HT1080 (cell line): ENCODE results near the gene SEPHS1. TPM values are rescaled to one million over a fixed set of nuclear protein-coding genes. Genes with fewer than 3 reads are reported as not detected.
"Not testable (repeated sequence)": the region's sequence is repeated elsewhere in the genome, so short reads cannot be mapped to it uniquely, and the experiment has no call there.

Experiments used
- DNase-seq: peaks from one replicate; pipeline ENCODE4 v3.0.0-alpha.2; 2015; ENCODE audit warnings: low read depth
- total RNA-seq: library from RNA; depleted of rRNA; stranded (reverse); fragments of >200 nt; shearing (Covaris generic); gene quantifications from 2 replicates; pipeline ENCODE4 v1.2.3, GENCODE V29; 2014

Gene SEPHS1
- total RNA-seq, 1 experiment from 2014 or later: 68.3 TPM

DNA sequence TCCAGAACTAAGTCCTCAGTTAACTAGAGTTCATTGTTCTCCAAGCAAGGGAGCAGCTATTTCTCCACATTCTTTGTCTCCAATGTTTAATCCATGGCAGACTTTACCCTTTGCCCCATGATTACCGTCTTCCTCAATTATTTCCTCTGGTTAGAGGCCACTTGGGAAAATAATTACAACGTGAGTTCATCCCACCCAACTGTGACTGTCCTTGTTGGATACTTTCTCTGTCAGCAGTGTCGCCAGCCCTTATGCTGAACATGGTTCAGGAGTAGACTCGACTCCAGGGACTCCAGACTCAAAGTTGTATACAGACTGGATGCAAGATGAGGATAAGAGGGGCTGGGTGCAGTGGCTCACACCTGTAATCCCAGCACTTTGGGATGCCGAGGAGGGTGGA lies 17.1 kb upstream of the SEPHS1 start:
- DNase-seq: no peak

DNA sequence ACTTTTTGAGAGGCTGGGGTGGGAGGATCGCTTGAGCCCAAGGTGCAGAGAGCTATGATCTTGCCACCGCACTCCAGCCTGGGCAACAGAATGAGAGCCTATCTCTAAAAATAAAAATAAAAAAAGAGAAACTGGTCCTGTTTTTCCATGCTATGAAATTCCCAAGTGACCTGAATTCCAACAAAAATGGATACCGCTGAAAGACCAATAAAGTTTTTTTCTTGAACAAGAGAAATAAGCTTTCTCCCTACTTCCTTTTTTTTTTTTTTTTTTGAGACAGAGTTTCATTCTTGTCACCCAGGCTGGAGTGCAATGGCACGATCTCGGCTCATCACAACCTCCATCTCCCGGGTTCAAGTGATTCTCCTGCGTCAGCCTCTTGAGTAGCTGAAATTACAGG lies 12.5 kb upstream of the SEPHS1 start:
- DNase-seq: no peak

DNA sequence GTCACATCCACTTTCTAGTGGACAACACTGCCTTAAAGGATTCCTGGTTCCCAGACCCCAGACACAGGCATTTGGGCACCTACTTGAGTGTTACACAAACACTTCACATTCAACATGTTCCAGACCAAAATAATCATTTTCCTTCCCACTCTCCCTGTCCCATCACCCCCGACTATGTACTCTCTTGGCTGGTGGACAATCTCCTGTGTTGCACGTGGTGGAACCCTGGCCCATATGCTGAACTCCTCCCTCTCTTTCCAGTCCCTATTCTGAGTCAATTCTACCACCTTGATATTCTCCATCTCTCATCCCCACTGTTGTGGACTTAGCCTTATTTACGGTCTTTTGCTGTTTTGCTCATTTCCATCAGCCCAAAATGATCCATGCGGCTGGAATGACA lies 8.3 kb upstream of the SEPHS1 start:
- no peak for DNase-seq

DNA sequence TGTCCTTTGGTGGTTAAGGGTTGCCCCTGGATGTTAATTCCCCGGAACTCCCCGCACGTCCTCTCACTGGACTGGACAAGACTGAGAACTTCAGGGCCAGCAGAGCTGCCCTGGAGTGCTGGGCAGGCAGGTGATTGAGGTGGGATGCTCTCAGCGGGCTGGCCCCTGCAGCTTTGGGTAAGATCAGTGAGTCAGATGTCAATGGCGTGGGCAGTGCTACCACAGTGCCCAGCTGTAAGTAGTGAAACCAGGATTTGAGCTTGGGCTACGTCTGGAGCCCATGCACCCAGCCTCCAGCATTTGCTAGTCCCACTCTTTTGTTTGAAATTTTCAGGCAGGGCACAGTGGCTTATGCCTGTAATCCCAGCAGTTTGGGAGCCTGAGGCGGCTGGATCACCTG lies 6.7 kb upstream of the SEPHS1 start:
- DNase-seq: no peak

DNA sequence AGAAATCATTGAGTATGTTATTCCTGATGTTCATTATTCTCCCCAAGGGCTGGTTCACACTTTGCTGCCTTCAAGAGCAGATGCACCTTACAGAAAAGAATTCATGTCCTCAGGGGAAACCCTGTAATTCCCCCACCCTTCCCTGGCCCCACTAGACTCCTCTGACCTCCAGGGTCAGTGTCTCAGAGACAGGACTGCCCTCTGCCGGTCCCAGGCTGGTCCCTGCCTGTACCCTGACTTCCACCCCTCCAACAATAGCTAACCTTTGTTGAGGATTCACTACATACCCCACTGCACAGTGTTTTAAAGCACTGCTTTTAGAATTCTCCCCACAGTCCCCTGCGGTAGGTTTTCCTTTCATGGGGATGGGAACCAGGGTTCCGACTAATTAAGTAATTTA lies 4.4 kb upstream of the SEPHS1 start:
- no peak for DNase-seq

DNA sequence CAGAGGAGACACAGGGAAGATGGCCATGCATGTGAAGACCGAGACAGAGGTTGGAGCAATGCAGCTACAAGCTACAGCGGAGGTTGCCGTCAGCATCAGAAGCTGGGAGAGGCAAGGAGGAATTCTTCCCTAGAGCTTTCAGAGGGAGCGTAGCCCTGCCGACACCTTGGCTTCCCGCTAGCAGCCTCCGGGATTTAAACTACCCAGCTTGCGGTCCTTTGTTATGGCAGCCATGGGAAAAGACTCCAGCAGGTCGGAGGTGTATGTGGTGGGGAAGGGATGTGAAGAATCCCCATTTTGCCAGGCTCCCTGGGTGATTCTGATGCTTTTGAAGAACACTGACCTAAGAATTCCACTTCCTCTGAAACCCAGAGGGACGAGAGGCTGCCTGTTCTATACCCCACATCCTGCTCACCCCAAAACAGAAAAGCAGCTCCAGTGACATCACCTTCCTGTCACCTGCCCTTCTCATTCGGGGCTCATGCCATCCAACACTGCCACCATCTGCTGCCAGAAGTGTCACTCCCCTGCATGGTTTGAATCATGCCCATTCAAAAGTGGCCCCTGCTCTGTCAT lies 3.3 kb upstream of the SEPHS1 start:
- DNase-seq: no peak

DNA sequence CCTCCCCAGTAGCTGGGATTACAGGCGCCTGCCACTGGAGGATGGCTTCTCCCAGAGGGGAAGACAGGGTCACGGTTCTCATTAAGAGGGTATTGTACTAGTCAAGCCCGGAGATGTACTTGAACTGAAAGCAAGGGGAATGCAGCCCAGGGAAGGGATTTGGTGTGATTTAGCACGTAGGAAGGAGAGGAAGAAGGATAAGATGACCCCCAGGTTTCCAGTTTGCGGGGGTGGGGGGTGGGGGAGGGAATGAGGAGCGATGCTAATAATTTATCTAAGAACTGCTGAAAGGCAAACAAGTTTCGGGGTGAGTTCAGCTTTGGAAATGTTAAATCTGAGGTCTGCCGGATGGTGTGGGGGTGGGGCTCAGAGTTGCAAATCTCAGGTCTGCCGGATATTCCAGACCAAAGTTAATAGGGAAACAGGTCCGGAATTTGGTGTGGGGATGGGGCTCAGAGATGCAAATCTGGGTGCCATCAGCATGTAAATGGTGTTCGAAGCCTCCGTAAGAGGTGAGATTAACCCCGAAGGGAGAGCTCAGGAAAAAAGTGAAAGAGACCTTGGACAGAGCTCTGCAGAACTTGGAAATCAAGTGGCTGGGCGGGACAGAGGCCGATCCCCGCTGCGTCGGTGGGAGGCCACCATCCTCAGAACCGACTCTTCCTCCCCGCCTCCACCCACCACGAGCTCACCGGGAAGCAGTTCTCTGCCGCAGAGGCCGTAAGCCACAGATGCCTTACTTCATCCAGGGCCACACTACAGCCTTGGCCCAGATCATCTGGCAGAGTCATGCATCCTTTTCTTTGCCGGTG lies 1.6 kb upstream of the SEPHS1 start:
- peak; percentile 51 for DNase-seq

DNA sequence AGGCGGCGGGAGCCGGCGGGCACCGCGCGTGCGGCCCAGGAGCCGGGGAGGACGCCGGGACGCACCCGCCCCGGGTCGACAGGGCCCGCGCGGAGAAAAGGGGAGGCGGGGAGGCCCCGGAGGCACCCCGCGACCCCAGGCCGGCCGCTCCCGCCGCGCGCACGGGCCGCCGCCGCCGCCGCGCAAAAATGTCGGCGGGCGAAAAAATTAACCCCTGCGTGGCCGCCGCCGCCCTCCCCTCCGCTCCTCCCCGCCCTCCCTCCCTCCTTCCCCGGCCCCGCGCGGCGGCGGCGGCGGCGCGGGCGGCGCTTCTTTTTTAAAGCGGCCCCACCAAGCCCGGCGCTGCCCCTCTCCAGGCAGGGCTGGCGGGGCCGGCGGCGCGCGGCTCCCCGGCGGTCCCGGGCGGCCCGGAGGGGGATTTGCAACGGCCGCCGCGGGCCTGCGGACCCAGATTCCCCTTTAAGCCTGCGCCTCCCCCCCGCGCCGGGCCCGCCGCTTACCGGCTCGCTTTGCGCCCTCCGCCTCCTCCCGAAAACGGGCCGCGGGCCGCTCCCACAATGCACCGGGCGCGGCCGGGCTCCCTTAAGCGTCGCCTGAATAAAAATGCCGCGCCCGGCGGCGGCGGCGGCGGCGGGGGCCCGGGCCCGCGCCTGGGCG lies 465 bp downstream of the SEPHS1 start:
- DNase-seq: peak; percentile 59

DNA sequence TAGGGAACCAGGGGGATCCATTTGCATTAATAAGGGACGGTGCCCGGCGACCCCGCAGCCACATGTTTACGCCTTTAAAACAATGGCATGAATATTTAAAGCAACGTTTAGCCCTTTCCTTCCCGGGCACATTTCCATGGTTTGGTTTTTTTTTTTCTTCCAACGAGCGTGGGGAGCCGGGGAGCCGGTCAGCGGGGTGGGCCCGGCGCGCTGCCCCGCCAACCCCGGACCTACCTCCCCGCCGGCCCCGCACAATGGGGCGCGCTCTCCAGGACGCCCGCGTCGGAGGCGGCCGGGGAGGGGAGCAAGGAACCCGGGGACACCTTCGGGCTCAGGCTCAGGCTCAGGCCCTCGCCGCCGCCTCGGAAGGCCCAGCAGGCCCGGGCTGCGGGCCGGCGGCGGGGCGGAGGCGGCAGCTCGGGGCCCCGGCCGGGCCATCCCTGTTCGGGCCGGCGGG lies 1.0 kb downstream of the SEPHS1 start:
- no peak for DNase-seq

DNA sequence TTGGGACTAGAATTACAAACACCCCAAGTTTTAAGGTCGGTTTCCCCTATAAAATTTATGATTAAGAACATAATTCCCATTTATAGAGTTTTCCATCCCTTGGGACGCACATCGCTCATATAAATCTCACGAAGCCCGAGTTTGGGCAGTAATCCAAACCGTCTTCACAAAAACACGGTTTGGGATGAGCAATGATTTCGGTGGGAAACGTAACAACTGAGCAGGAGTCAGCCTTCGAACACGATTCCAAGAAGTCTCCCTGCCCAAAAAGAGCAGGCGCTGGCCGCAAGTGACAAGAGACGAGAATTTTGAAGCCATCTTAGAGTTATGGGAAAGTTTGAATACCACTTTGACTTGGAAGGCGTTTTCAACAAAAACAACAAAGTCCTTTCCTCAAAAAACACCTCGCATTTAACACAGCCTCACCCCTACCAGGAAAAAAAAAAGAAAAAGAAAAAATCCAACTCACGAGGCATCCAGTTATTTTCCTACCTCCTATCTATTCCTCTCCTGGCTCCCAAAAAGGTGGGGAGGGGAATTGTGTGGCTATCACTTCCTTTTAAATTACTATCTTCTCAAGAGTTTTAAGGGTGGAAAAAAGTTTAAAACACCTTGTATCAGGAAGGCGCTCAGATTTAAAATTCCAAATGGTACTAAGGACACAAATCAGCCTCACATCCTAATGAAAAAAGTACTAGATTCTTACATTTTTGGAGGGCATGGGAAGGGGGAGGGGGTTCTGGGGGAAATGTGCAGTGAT lies 1.6 kb downstream of the SEPHS1 start:
- DNase-seq: no peak

DNA sequence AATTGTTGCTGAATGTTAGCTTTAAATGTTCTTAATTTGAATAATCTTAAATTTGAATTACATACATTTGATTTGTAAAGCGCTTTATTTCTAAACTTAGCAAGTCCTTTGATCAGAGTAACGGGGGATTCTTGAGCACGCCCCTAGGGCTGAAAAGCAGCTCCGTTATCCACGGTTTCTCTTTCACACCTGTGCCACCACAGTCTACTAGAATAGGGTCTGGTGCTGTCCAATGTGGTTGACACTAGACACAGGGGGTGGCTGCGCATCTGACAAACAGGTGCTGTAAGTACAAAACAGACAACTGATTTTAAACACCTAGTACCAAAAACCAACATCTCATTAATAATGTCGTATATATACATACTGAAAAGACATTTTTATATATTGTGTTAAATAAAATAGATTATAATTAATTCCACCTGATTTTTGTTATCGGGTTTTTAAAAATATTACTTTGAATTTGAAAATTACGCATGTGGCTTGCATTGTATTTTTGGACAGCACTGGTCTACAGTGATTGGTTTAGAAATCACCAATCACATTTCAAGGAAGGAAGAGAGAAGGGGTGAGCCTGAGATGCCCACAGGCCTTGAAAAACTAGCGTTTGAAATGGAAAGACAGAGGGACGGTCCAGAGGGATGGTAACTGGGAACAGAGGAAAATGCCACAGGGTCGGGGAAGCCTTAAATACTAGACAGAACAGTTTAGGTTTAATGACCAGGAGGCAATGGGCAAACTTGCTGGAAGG lies 7.3 kb downstream of the SEPHS1 start:
- DNase-seq: no peak

DNA sequence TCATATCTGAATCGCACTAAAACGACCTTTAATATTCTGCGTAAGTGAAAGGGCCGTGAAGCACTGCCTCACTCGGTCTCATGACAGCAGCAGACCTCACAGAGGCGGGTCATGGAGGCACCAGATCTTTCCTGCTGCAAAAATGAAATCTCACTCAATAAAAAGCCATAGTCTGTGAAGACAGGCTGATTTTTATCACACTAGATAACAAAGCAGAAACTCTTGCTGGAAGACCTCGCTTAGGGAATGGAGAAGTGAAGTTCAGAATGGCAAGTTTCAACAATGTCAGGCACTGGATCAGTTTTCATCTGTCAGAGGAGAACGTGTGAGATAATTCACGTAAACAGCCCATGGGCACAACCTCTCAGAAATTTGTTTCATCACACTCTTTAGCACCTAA lies 8.0 kb downstream of the SEPHS1 start:
- DNase-seq: no peak

DNA sequence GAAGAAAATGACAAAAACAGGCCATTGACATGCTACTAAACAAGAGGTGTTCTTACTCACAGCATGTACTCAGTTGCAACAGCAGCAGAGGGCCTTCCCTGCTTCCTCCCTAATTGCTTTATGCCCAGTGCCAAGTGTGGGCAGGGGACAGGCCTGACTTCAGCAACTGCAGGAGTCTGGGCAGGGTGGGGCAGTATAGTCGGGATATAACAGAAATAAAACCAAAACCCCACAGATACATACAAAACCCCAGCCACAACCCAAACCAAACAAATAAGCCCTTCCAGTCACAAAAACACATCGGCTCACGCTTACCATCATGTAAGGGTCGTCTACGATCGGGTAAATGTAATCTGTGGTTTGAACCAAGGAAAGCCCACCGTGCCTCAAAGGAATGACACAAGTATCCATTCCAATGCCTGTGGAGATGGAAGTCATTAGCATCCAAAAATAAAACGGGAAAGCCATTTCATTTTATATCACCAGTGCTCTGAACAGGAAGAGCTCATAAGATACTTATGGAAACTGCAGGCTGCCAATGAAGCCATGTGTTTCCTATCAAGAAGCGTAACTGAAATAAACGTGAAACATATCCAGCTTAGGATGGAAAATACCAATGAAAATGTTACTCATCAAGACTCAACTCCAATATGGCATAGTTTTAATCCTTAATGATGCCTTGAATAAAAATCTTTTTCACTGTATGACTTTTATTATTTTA lies 9.5 kb downstream of the SEPHS1 start:
- no peak for DNase-seq

DNA sequence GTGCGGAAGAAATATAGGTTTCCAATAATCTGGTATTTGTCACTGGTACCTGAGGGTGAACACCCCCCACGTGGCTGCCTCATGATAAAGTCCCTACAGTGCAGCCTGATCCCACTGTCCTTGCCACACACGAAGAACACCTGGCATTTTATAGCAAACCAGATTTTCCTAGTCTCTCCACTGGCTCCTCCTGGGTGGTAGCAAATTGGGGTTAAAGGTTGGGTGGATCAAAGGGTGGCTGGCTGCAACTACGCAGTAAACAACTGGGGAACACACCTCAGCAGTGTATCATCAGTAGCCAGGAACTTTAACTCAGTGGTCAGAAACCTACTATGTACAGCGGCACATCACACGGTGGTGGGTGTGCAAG lies 10.3 kb downstream of the SEPHS1 start:
- no peak for DNase-seq

DNA sequence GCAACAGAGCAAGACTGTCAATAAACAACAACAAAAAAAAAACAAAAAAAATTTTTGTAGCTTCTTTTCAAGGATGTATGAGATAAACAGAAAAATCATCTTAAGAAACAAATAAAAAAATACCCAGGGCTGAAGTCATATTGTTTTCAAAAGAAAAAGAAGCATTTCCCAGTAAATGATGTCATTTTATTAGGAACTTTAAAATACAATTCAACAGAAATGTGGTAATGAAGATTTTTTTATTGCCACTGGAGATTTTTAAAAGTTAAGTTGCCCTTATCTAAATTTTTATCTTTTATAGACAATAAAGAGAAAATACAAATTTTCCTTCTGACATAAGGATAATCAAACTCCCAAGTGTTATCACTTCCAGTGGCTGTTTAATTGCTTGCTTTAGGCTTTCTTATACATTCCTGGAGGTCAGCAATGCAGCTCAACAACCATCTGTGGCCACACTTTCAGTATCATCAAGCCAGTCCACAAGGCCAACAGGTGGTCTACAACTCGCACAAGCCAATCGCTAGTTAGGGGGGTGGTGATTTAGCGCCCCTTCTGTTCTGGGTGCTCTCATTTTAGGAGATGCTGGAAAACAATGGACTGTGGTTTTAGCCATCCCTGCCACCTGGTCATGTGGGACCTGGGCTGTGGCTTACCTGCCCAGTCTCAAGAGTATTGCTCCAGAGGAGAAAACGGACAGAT lies 10.8 kb downstream of the SEPHS1 start:
- no peak for DNase-seq

DNA sequence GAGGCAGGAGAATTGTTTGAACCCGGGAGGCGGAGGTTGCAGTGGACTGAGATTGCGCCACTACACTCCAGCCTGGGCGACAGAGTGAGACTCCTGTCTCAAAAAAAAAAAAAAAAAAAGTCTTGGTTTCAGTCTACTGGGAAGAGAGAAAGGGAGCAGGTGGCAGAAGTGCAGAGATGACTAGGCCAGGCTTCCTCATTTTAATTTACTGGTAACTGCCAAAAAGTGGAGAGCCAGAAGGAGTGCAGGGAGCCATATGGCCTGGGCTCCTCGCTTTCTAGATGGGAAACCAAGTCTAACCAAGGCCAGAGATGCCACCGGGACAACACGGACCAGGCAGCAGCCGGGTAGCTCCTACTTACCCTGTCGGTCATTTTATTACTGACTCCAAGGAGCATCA lies 12.2 kb downstream of the SEPHS1 start:
- no peak for DNase-seq

DNA sequence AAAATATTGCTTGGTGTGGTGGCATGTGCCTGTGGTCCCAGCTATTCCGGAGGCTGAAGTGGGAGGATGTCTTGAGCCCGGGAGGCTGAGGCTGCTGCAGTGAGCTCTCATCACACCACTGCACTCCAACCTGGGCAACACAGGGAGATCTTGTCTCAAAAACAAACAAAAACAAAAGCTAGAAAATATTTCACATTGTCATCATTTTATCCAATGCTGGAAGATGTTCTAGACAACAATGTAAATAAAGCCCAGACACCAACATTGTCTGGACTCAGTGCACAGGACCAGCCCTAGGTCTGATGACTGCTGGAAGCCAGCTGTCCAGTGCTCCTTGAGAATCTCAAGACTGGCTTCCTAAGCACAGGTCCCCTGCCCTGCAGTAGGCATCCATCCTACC lies 13.5 kb downstream of the SEPHS1 start:
- DNase-seq: no peak

DNA sequence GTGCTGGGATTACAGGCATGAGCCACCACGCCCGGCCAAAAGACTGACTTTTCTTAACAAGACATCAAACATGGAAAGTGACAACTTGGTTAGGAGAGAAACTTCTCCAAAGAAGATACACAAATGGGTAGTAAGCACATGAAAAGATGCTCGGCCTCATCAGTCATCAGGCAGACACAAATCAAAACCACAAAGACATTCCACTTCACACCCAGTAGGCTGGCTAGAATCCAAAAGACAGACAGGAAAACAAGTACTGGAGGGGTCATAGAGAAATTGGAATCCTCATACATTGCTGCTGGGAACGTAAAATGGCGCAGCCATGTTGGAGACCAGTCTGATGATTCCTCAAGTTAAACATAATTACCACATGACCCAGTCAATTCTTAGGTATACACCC lies 16.4 kb downstream of the SEPHS1 start:
- no peak for DNase-seq

DNA sequence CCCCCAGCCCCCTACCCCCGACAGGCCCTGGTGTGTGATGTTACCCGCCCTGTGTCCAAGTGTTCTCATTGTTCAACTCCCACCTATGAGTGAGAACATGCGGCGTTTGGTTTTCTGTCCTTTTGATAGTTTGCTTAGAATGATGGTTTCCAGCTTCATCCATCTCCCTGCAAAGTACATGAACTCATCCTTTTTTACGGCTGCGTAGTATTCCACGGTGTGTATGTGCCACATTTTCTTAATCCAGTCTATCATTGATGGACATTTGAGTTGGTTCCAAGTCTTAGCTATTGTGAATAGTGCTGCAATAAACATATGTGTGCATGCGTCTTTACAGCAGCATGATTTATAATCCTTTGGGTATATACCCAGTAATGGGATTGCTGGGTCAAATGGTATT lies 17.1 kb downstream of the SEPHS1 start:
- not testable (repeated sequence) for DNase-seq

DNA sequence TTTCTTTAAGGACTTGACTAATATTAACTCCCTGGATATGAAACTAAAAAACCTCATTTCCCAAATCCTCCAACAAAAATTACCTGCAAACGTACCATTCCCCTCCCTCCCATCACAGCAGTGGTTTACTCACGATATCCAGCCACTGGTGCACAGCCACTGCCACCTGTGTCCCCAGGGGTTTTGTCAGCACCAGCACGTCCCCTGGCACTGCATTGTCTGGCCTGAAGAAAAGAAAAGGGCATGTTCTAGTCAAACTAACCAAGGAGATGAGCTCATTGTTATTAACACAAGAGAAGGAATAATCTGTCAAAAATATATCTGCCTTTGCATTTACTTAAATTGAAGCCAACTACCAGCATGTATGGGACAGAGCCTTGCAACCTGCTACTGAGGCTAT lies 18.5 kb downstream of the SEPHS1 start:
- no peak for DNase-seq
